SJSA1 (cell line): ENCODE results near the gene BAIAP2. TPM values are rescaled to one million over a fixed set of nuclear protein-coding genes. Genes with fewer than 3 reads are reported as not detected.

Experiments used
- DNase-seq, 2 experiments: peaks; one replicate each; pipeline ENCODE4 v3.0.0-alpha.2; 2015 to 2020; ENCODE audit warnings: low spot score in 2 of 2, low read depth in 1 of 2
- H3K27ac ChIP-seq: fragments of 250-450 bp; sonication (Bioruptor Pico); 2 replicates; pipeline ENCODE4 v1.5.1; 2020; ENCODE audit warnings: mild to moderate bottlenecking, moderate library complexity
- H3K27me3 ChIP-seq: fragments of 250-450 bp; sonication (Bioruptor Pico); replicated peaks from 2 replicates; pipeline ENCODE4 v1.5.1; 2020; ENCODE audit warnings: mild to moderate bottlenecking, moderate library complexity
- H3K36me3 ChIP-seq: fragments of 250-450 bp; sonication (Bioruptor Pico); 2 replicates; pipeline ENCODE4 v1.5.1; 2020; ENCODE audit warnings: mild to moderate bottlenecking
- H3K4me1 ChIP-seq: fragments of 250-450 bp; sonication (Bioruptor Pico); replicated peaks from 2 replicates; pipeline ENCODE4 v1.6.1; 2021; ENCODE audit warnings: mild to moderate bottlenecking
- H3K4me3 ChIP-seq: fragments of 250-450 bp; sonication (Bioruptor Pico); 2 replicates; pipeline ENCODE4 v1.5.1; 2020; ENCODE audit warnings: mild to moderate bottlenecking
- H3K9me3 ChIP-seq: fragments of 250-450 bp; sonication (Bioruptor Pico); replicated peaks from 2 replicates; pipeline ENCODE4 v1.5.1; 2020; ENCODE audit warnings: mild to moderate bottlenecking
- total RNA-seq: library from RNA; depleted of rRNA; stranded (reverse); fragments of >200 nt; shearing (Covaris generic); gene quantifications from 2 replicates; pipeline ENCODE4 v1.2.3, GENCODE V29; 2014

Gene BAIAP2
- total RNA-seq, 1 experiment from 2014 or later, result 37.6 TPM

GRCh38 chr17:81090361-81091136 is 55.6 kb downstream of the BAIAP2 start:
- peaks cover 16% of the 10 kb centered on the region for H3K4me1 ChIP-seq
- H3K9me3 ChIP-seq, result no peaks in the 10 kb centered on the region
- H3K27ac ChIP-seq, result no peak overlapping the region
- H3K27me3 ChIP-seq, result no peaks in the 10 kb centered on the region
- H3K4me3 ChIP-seq, result no peak overlapping the region
- H3K36me3 ChIP-seq, result peaks cover 52% of the 10 kb centered on the region
- DNase-seq, result no peak

- H3K27me3 ChIP-seq, result no peaks in the 10 kb centered on the region
Measured at GRCh38 chr17:81091154-81091553, 56.2 kb downstream of the BAIAP2 start.

GRCh38 chr17:81091774-81092517 is 57.0 kb downstream of the BAIAP2 start:
- H3K9me3 ChIP-seq, result no peaks in the 10 kb centered on the region
- DNase-seq, result no peak
- H3K4me1 ChIP-seq, result peaks cover 30% of the 10 kb centered on the region
- H3K27ac ChIP-seq, result no peak overlapping the region
- peaks cover 44% of the 10 kb centered on the region for H3K36me3 ChIP-seq
- H3K27me3 ChIP-seq, result no peaks in the 10 kb centered on the region
- no peak overlapping the region for H3K4me3 ChIP-seq

More at GRCh38 chr17:81091154-81091553, 56.2 kb downstream of the BAIAP2 start:
- DNase-seq, result no peak
- Histone ChIP-seq H3K9me3 (no peaks in the 10 kb centered on the region), H3K4me3 (no peak overlapping the region), H3K36me3 (peaks cover 52% of the 10 kb centered on the region), H3K4me1 (peaks cover 22% of the 10 kb centered on the region), H3K27ac (no peak overlapping the region)

- Histone ChIP-seq H3K36me3 (peaks cover 37% of the 10 kb centered on the region), H3K27ac (no peak overlapping the region), H3K27me3 (no peaks in the 10 kb centered on the region), H3K4me1 (peaks cover 36% of the 10 kb centered on the region), H3K9me3 (no peaks in the 10 kb centered on the region), H3K4me3 (no peak overlapping the region)
- DNase-seq, result no peak
Measured at GRCh38 chr17:81092518-81093095, 57.7 kb downstream of the BAIAP2 start.

- DNase-seq, result no peak
- peak overlapping the region; percentile 82 for H3K27ac ChIP-seq
- H3K9me3 ChIP-seq, result no peaks in the 10 kb centered on the region
- H3K4me3 ChIP-seq, result no peak overlapping the region
- peaks cover 28% of the 10 kb centered on the region for H3K36me3 ChIP-seq
- H3K4me1 ChIP-seq, result peaks cover 47% of the 10 kb centered on the region
- H3K27me3 ChIP-seq, result no peaks in the 10 kb centered on the region
Measured at GRCh38 chr17:81093619-81094508, 58.9 kb downstream of the BAIAP2 start.

- Histone ChIP-seq H3K9me3 (no peaks in the 10 kb centered on the region), H3K4me3 (no peak overlapping the region), H3K27ac (peak overlapping the region; percentile 83), H3K4me1 (peaks cover 47% of the 10 kb centered on the region), H3K36me3 (peaks cover 24% of the 10 kb centered on the region), H3K27me3 (no peaks in the 10 kb centered on the region)
- peak; percentile 100 for DNase-seq
Measured at GRCh38 chr17:81094509-81095382, 59.8 kb downstream of the BAIAP2 start.

GRCh38 chr17:81095383-81095762 is 60.4 kb downstream of the BAIAP2 start:
- Histone ChIP-seq H3K4me3 (no peak overlapping the region), H3K4me1 (peaks cover 47% of the 10 kb centered on the region), H3K27ac (peak overlapping the region; percentile 83), H3K27me3 (no peaks in the 10 kb centered on the region), H3K36me3 (peaks cover 19% of the 10 kb centered on the region), H3K9me3 (no peaks in the 10 kb centered on the region)
- DNase-seq, result no peak

- Histone ChIP-seq H3K9me3 (no peaks in the 10 kb centered on the region), H3K4me3 (no peak overlapping the region), H3K36me3 (peaks cover 25% of the 10 kb centered on the region), H3K4me1 (peaks cover 47% of the 10 kb centered on the region), H3K27me3 (no peaks in the 10 kb centered on the region), H3K27ac (peak overlapping the region; percentile 86)
- peak in 1 of 2 experiments; percentile 19 for DNase-seq
Measured at GRCh38 chr17:81096741-81097133, 61.8 kb downstream of the BAIAP2 start.

- DNase-seq, result peak; percentile 91 to 94
- peak overlapping the region; percentile 28 for H3K4me3 ChIP-seq
- H3K36me3 ChIP-seq, result peaks cover 30% of the 10 kb centered on the region
- peaks cover 47% of the 10 kb centered on the region for H3K4me1 ChIP-seq
- H3K9me3 ChIP-seq, result no peaks in the 10 kb centered on the region
- no peaks in the 10 kb centered on the region for H3K27me3 ChIP-seq
- H3K27ac ChIP-seq, result peak overlapping the region; percentile 86
Measured at GRCh38 chr17:81097134-81097942, 62.4 kb downstream of the BAIAP2 start.

GRCh38 chr17:81097943-81098308 is 63.0 kb downstream of the BAIAP2 start:
- Histone ChIP-seq H3K4me1 (peaks cover 47% of the 10 kb centered on the region), H3K9me3 (no peaks in the 10 kb centered on the region), H3K27me3 (no peaks in the 10 kb centered on the region), H3K4me3 (peak overlapping the region; percentile 28), H3K27ac (peak overlapping the region; percentile 86), H3K36me3 (peaks cover 36% of the 10 kb centered on the region)
- DNase-seq, result peak; percentile 62 to 85

GRCh38 chr17:81099888-81100287 is 64.9 kb downstream of the BAIAP2 start:
- no peaks in the 10 kb centered on the region for H3K9me3 ChIP-seq
- H3K36me3 ChIP-seq, result peaks cover 56% of the 10 kb centered on the region
- H3K4me3 ChIP-seq, result no peak overlapping the region
- H3K27me3 ChIP-seq, result no peaks in the 10 kb centered on the region
- H3K27ac ChIP-seq, result no peak overlapping the region
- peaks cover 37% of the 10 kb centered on the region for H3K4me1 ChIP-seq
- no peak for DNase-seq

- H3K27ac ChIP-seq, result no peak overlapping the region
- H3K27me3 ChIP-seq, result no peaks in the 10 kb centered on the region
- no peak overlapping the region for H3K4me3 ChIP-seq
- DNase-seq, result no peak
- H3K9me3 ChIP-seq, result no peaks in the 10 kb centered on the region
- H3K36me3 ChIP-seq, result peaks cover 59% of the 10 kb centered on the region
- H3K4me1 ChIP-seq, result peaks cover 30% of the 10 kb centered on the region
Measured at GRCh38 chr17:81100668-81101067, 65.7 kb downstream of the BAIAP2 start.
